ENCODE measurements around the gene LVRN. TPM values are rescaled to one million over a fixed set of nuclear protein-coding genes. Genes with fewer than 3 reads are reported as not detected.

Gene LVRN
- total and polyA plus RNA-seq, 3 donors from 2014 or later = 0.99 to 6.1 (median 3.3) TPM

- Histone ChIP-seq H3K4me1 (no peaks in the 10 kb centered on the region), H3K36me3 (ENCODE audit: low read depth, missing control alignments) (no peaks in the 10 kb centered on the region), H3K27me3 (no peaks in the 10 kb centered on the region), H3K9me3 (no peaks in the 10 kb centered on the region), H3K4me3 (no peak overlapping the region), H3K27ac (no peak overlapping the region)
- no peak for DNase-seq
- TF ChIP-seq POLR2A (IDR thresholded peaks at IDR 0.05) = no peak
- TF ChIP-seq, protein P1, sequence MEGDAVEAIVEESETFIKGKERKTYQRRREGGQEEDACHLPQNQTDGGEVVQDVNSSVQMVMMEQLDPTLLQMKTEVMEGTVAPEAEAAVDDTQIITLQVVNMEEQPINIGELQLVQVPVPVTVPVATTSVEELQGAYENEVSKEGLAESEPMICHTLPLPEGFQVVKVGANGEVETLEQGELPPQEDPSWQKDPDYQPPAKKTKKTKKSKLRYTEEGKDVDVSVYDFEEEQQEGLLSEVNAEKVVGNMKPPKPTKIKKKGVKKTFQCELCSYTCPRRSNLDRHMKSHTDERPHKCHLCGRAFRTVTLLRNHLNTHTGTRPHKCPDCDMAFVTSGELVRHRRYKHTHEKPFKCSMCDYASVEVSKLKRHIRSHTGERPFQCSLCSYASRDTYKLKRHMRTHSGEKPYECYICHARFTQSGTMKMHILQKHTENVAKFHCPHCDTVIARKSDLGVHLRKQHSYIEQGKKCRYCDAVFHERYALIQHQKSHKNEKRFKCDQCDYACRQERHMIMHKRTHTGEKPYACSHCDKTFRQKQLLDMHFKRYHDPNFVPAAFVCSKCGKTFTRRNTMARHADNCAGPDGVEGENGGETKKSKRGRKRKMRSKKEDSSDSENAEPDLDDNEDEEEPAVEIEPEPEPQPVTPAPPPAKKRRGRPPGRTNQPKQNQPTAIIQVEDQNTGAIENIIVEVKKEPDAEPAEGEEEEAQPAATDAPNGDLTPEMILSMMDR (IDR thresholded peaks at IDR 0.05) = no peak
- intact Hi-C loops (cut with DNase I; ENCODE audit: low total_unique reads) = no loop called here
These were observed 51.7 kb downstream of the LVRN start for GRCh38 chr5:116013936-116014335.

GRCh38 chr5:116023619-116024018 is 61.3 kb downstream of the LVRN start:
- H3K4me1 ChIP-seq = no peaks in the 10 kb centered on the region
- DNase-seq = no peak
- no peak overlapping the region for H3K4me3 ChIP-seq
- no peaks in the 10 kb centered on the region for H3K27me3 ChIP-seq
- no peak overlapping the region for H3K27ac ChIP-seq
- H3K9me3 ChIP-seq = no peaks in the 10 kb centered on the region
- TF ChIP-seq, protein P1 (IDR thresholded peaks at IDR 0.05) = no peak
- TF ChIP-seq POLR2A (IDR thresholded peaks at IDR 0.05) = no peak
- intact Hi-C loops (cut with DNase I; ENCODE audit: low total_unique reads) = no loop called here
- no peaks in the 10 kb centered on the region for H3K36me3 ChIP-seq (ENCODE audit: low read depth, missing control alignments)

DNA sequence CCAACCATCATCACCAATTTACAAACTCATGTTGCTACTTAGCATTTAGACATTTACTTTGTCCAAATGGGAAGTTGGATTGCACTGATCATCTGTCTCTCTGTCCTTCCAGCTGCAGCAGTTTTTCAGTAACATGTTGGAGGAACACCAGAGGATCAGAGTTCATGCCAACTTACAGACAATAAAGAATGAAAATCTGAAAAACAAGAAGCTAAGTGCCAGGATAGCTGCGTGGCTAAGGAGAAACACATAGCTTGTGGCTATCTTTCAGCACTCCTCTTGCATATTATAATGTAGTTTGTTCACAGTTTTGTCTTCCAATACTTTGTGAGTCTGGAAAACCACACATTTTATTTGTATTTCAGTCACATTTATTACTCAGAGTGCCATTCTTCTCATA is 63.6 kb downstream of the LVRN start:
- Histone ChIP-seq H3K36me3 (ENCODE audit: low read depth, missing control alignments) (no peaks in the 10 kb centered on the region), H3K9me3 (no peaks in the 10 kb centered on the region), H3K4me1 (no peaks in the 10 kb centered on the region), H3K27ac (no peak overlapping the region), H3K4me3 (no peak overlapping the region), H3K27me3 (no peaks in the 10 kb centered on the region)
- WGBS, 2 donors = 78 to 80% methylated on average over 1 of the region's 1 CpG
- no peak for DNase-seq
- intact Hi-C loops (cut with DNase I; ENCODE audit: low total_unique reads) = no loop called here
- TF ChIP-seq POLR2A (IDR thresholded peaks at IDR 0.05) = no peak
- TF ChIP-seq, protein P1 (IDR thresholded peaks at IDR 0.05) = no peak

DNA sequence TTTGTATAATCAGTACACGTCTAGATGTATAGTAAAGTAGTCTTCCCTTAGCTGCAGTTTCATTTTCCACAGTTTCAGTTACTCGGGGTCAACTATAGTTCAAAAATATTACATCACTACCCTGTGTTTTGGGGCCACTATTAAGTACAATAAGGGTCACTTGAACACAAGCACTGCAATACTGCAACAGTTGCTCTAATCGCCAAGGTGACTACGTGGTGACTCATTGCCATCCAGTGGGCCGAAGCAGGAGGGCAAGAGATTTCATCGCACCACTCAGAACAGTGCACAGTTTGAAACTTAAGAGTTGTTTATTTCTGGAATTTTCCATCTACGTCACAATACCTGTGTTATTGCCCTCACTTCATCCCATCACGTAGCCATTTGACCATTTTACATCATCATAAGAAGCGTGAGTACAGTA is 69.8 kb downstream of the LVRN start, which contains the start of gene ARL14EPL:
Gene ARL14EPL (plus strand): TSS at position 379 of the 424 bp plus-strand sequence. CDS start 18,994 bp downstream, outside the sequence.
- Histone ChIP-seq H3K27ac (no peak within 1 kb of the TSS), H3K27me3 (no peaks in the 10 kb centered on the region), H3K36me3 (ENCODE audit: low read depth, missing control alignments) (no peaks in the 10 kb centered on the region), H3K4me3 (no peak within 1 kb of the TSS), H3K9me3 (no peaks in the 10 kb centered on the region), H3K4me1 (no peaks in the 10 kb centered on the region)
- 75 to 82% methylated on average over 9 of the region's 9 CpGs for WGBS, 2 donors
- TF ChIP-seq, protein P1 (IDR thresholded peaks at IDR 0.05) = no peak
- no peak for TF ChIP-seq POLR2A (IDR thresholded peaks at IDR 0.05)
- intact Hi-C loops (cut with DNase I; ENCODE audit: low total_unique reads) = no loop called here
- peak; percentile 38 for DNase-seq

DNA sequence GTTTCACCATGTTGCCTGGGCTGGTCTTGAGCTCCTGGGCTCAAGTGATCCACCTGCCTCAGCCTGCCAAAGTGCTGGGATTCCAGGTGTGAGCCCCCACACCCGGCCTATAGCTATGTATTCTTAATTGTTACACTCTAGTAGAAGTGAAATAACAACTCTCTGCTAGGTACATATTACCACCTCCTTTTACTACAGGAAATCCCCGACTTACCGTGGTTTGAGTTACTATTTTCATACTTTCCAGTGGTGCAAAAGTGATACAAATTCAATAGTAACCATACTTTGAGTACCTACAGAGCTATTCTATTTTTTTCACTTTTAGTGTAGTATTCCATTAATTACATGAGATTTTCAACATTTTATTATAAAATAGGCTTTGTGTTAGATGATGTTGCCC is 70.7 kb downstream of the LVRN start:
- Histone ChIP-seq H3K27ac (no peak overlapping the region), H3K4me3 (no peak overlapping the region), H3K27me3 (no peaks in the 10 kb centered on the region), H3K36me3 (ENCODE audit: low read depth, missing control alignments) (no peaks in the 10 kb centered on the region), H3K9me3 (no peaks in the 10 kb centered on the region), H3K4me1 (no peaks in the 10 kb centered on the region)
- intact Hi-C loops (cut with DNase I; ENCODE audit: low total_unique reads) = no loop called here
- 80 to 94% methylated on average over 3 of the region's 3 CpGs for WGBS, 2 donors
- no peak for DNase-seq
- TF ChIP-seq POLR2A (IDR thresholded peaks at IDR 0.05) = no peak
- TF ChIP-seq, protein P1 (IDR thresholded peaks at IDR 0.05) = no peak

Measured in testis (tissue), 3 donors.